Measurements from ENCODE around the gene MEOX1. TPM values are rescaled to one million over a fixed set of nuclear protein-coding genes. Genes with fewer than 3 reads are reported as not detected.
A peak's percentile ranks its signal among the peaks of the same experiment; 100 is the strongest.

Gene MEOX1
- total and polyA plus RNA-seq, 2 of the 8 experiments (the other 6 are each of a cell fraction or from before 2014, with no cell fraction given), result not detected

DNA sequence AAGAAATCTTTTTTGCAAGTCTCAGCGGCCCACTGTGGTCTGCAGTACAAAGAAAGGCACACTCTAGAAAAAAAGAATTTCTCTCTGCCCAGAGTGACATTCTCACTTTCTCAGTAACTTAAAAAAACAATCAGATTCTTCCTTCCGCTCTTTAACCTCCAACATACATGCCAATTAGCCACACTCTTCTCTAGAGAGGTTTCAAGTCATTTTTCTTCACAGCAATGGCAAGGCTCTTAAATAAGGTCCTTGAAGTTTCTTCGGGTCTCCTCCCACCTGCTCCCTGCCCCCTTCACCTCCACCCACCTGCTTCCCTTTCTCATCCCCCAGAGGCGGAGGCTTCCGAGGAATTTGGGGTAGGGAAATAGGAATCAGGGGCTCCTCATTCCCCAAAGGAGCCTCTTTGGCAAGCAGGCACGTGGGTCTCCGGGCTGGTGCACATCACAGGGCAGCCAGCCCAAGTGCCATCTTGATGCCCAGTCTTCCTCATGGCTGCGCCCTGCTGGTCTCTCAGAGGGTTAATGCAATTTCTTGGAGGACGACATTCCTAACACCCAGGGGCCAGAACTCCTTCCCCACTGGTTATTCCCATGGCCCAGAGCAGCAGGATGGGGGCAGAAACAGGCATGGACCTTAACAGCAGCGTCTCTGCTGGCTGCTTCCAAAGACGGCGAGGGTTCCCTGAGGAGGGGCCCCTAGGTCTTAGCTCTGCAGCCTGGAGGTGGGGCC, 855 bp upstream of the MEOX1 start:
- Histone ChIP-seq H3K18ac (ENCODE audit: extremely low read depth, low read length) (peak overlapping the region; percentile 73), H3K9me3 (ENCODE audit: insufficient read depth in 2 of 2, low read depth in 1 of 2, low read length in 1 of 2) (no peaks in the 10 kb centered on the region), H3K4me1 (replicated peaks in 1 of 4; ENCODE audit: control insufficient read depth in 3 of 4, insufficient read depth in 4 of 4, low read length in 3 of 4) (peaks cover 3 to 26% (median 16%) of the 10 kb centered on the region in 4 experiments; a peak in 5 of 7 replicates), H3K23me2 (ENCODE audit: low read depth, low read length) (no peaks in the 10 kb centered on the region), H4K8ac (ENCODE audit: extremely low read depth, insufficient read depth, low read length) (no peak overlapping the region), H3K79me1 (ENCODE audit: low read depth, low read length) (no peaks in the 10 kb centered on the region), H3K79me2 (ENCODE audit: control insufficient read depth in 1 of 2, insufficient read depth in 2 of 2, low read length in 2 of 2) (no peaks in the 10 kb centered on the region), H3K27me3 (replicated peaks in 1 of 4; ENCODE audit: control insufficient read depth in 3 of 4, extremely low read depth in 1 of 4, insufficient read depth in 3 of 4, low read length in 3 of 4) (no peaks in the 10 kb centered on the region; a peak in 1 of 7 replicates), H4K20me1 (replicated peaks in 1 of 2; ENCODE audit: control insufficient read depth in 1 of 2, insufficient read depth in 2 of 2, low read length in 2 of 2) (no peaks in the 10 kb centered on the region), H3K36me3 (ENCODE audit: control insufficient read depth in 2 of 4, insufficient read depth in 4 of 4, low read length in 3 of 4) (no peaks in the 10 kb centered on the region), H2BK120ac (replicated peaks; ENCODE audit: low read depth, low read length) (no peak overlapping the region), H2BK20ac (ENCODE audit: low read length) (0 out of 2 replicates have a peak overlapping the region, but pooled peaks have one; percentile 18), H3K4me3 (ENCODE audit: extremely low read depth in 1 of 4, insufficient read depth in 2 of 4, low read depth in 3 of 4, low read length in 4 of 4) (no peak overlapping the region), H2AFZ (ENCODE audit: low read length) (no peak overlapping the region), H3K9ac (replicated peaks in 1 of 4; ENCODE audit: extremely low read depth in 1 of 4, low read depth in 3 of 4, low read length in 3 of 4) (no peak overlapping the region), H4K5ac (ENCODE audit: insufficient read length, low read depth, low read length) (no peak overlapping the region), H4K91ac (replicated peaks; ENCODE audit: insufficient read length, low read length) (peak overlapping the region; percentile 12), H3K4ac (replicated peaks; ENCODE audit: insufficient read length, low read depth, low read length) (no peak overlapping the region), H3K27ac (ENCODE audit: low read depth, low read length) (no peak overlapping the region), H2BK12ac (ENCODE audit: low read depth, low read length) (peak overlapping the region; percentile 39; the same call in 1 of the 2 replicates), H3K56ac (replicated peaks; ENCODE audit: insufficient read length, low read depth, low read length) (no peak overlapping the region), H2AK5ac (ENCODE audit: low read depth, low read length) (no peak overlapping the region), H3K23ac (ENCODE audit: insufficient read length) (no peak overlapping the region), H2BK15ac (ENCODE audit: low read length) (peak overlapping the region; percentile 61; the same call in 1 of the 2 replicates), H3K4me2 (ENCODE audit: insufficient read depth in 1 of 2, low read depth in 2 of 2, low read length in 2 of 2) (peak overlapping the region; percentile 15 to 39; a peak in 2 of 4 replicates), H2BK5ac (ENCODE audit: low read depth, low read length) (no peak overlapping the region), H3K14ac (ENCODE audit: insufficient read length) (no peak overlapping the region)
- DNase-seq (ENCODE audit: low read depth in 1 of 2, low spot score in 2 of 2), result no peak
- no peak for FAIRE-seq
- CTCF ChIA-PET (ENCODE audit: partially characterized antibody), result interaction anchor here (3.7 kb wide), 1 partner anchor 11 kb away, joined by 21 read pairs; no protein-coding TSS in a partner anchor
- TF ChIP-seq, protein P1, sequence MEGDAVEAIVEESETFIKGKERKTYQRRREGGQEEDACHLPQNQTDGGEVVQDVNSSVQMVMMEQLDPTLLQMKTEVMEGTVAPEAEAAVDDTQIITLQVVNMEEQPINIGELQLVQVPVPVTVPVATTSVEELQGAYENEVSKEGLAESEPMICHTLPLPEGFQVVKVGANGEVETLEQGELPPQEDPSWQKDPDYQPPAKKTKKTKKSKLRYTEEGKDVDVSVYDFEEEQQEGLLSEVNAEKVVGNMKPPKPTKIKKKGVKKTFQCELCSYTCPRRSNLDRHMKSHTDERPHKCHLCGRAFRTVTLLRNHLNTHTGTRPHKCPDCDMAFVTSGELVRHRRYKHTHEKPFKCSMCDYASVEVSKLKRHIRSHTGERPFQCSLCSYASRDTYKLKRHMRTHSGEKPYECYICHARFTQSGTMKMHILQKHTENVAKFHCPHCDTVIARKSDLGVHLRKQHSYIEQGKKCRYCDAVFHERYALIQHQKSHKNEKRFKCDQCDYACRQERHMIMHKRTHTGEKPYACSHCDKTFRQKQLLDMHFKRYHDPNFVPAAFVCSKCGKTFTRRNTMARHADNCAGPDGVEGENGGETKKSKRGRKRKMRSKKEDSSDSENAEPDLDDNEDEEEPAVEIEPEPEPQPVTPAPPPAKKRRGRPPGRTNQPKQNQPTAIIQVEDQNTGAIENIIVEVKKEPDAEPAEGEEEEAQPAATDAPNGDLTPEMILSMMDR (IDR thresholded peaks at IDR 0.05; ENCODE audit: control extremely low read depth in 1 of 3, insufficient read depth in 1 of 3, low read depth in 1 of 3, low read length in 3 of 3), result peak in 1 of 3 experiments; percentile 4; a peak in 1 of 4 replicates
- TF ChIP-seq, protein P2, sequence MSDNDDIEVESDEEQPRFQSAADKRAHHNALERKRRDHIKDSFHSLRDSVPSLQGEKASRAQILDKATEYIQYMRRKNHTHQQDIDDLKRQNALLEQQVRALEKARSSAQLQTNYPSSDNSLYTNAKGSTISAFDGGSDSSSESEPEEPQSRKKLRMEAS (IDR thresholded peaks at IDR 0.05), result peak; percentile 59; the same call in 1 of the 2 replicates
- TF ChIP-seq EGR1 (IDR thresholded peaks at IDR 0.05; ENCODE audit: borderline replicate concordance, low read depth, low read length), result no peak
- POLR2A ChIA-PET (ENCODE audit: partially characterized antibody), result interaction anchor here (0.7 to 1.0 kb wide), 2 partner anchors 11 to 14 kb away, joined by 3 to 6 read pairs; no protein-coding TSS in a partner anchor
- 43% methylated on average over 12 of the region's 12 CpGs; no CpG with 5 or more reads in 1 of the 2 experiments for WGBS, 2 experiments (ENCODE audit: extremely low coverage in 1 of 2, insufficient coverage in 1 of 2, insufficient read length in 1 of 2, insufficient replicate concordance in 2 of 2, low coverage in 1 of 2, low lambda C conversion rate in 2 of 2, missing lambda C conversion rate in 1 of 2)
